PC-3 (cell line): Measurements from ENCODE around the gene PRMT1.

Experiments used
- CTCF ChIP-seq: fragments of 300-600 bp; sonication (generic); conservative IDR thresholded peaks from 2 replicates; pipeline ENCODE4 v1.5.1; 2017; ENCODE audit warnings: antibody characterized with exemption, low read depth, mild to moderate bottlenecking, low read length
- EZH2phosphoT487 ChIP-seq: fragments of 300-600 bp; sonication (generic); IDR thresholded peaks from 2 replicates; pipeline ENCODE4 v1.6.1; 2018; ENCODE audit warnings: mild to moderate bottlenecking, antibody characterized with exemption, low read length, borderline replicate concordance

- TF ChIP-seq CTCF, result no peak
- TF ChIP-seq EZH2phosphoT487, result no peak
Measured at GRCh38 chr19:49688531-49689132, 11.6 kb downstream of the PRMT1 start.
